Transverse colon (tissue), 3 donors: Measurements from ENCODE around the gene NUMA1.

Experiments used
- EP300 ChIP-seq: sonication (generic); formaldehyde crosslinking; IDR thresholded peaks from one replicate; pipeline ENCODE4 v1.6.1; 2017; ENCODE audit warnings: antibody characterized with exemption, low read depth
- TF ChIP-seq, protein P1 (sequence below), 5 experiments: fragments of 200-600 bp in 3 of 5; fragments of 450-650 bp in 2 of 5; sonication (generic) in 3 of 5; IDR thresholded peaks; 1 replicate in 2 of 5; 2 replicates in 3 of 5; pipeline ENCODE4 v1.5.1; 2016 to 2017; ENCODE audit warnings: antibody characterized with exemption in 5 of 5, inconsistent platforms in 3 of 5, mild to moderate bottlenecking in 2 of 5, moderate library complexity in 1 of 5

DNA sequence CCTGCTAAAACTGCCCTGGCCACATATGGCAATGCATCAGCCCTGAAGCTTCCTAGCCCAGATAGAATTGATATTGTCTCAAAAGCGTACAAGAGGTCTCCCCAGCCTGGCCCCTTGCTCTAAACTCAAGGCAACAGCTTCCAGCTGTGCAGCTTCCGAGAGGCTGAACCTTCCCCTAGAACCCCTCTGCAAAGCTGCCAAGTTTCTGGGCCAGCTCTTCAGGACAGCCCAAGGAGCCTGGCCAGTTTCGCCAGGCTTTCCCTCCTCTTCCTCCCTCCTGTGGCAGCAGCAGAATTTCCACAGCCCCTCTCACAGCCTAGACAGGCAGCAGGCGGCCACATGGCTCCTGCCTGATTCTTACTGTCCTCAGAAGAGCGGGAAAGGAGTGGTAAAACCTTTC is 34.5 kb downstream of the NUMA1 start:
- TF ChIP-seq, protein P1, sequence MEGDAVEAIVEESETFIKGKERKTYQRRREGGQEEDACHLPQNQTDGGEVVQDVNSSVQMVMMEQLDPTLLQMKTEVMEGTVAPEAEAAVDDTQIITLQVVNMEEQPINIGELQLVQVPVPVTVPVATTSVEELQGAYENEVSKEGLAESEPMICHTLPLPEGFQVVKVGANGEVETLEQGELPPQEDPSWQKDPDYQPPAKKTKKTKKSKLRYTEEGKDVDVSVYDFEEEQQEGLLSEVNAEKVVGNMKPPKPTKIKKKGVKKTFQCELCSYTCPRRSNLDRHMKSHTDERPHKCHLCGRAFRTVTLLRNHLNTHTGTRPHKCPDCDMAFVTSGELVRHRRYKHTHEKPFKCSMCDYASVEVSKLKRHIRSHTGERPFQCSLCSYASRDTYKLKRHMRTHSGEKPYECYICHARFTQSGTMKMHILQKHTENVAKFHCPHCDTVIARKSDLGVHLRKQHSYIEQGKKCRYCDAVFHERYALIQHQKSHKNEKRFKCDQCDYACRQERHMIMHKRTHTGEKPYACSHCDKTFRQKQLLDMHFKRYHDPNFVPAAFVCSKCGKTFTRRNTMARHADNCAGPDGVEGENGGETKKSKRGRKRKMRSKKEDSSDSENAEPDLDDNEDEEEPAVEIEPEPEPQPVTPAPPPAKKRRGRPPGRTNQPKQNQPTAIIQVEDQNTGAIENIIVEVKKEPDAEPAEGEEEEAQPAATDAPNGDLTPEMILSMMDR (IDR thresholded peaks at IDR 0.05): no peak
- no peak for TF ChIP-seq EP300
